NCI-H2196 (cell line): ENCODE data around the gene FAM110C.
A peak's percentile ranks its signal among the peaks of the same experiment; 100 is the strongest.
"Not testable (repeated sequence)": the region's sequence is repeated elsewhere in the genome, so short reads cannot be mapped to it uniquely, and the experiment has no call there.

Experiments
- DNase-seq: peaks from one replicate; lab custom pipeline; 2025; ENCODE audit not compliant: unreplicated experiment; lab: John Stamatoyannopoulos, UW

Gene FAM110C

GRCh38 chr2:46471-47345, at the start of gene FAM110C:
FAM110C (minus strand) TSS chr2:46505; CDS start chr2:46385, 120 bp downstream.
- DNase-seq, result peak; percentile 60

GRCh38 chr2:92326-92725, 46.0 kb upstream of the FAM110C start:
- no peak for DNase-seq

GRCh38 chr2:90645-91312, 44.5 kb upstream of the FAM110C start:
- no peak for DNase-seq

GRCh38 chr2:85761-86160, 39.5 kb upstream of the FAM110C start:
- no peak for DNase-seq

GRCh38 chr2:84121-84520, 37.8 kb upstream of the FAM110C start:
- DNase-seq, result no peak

GRCh38 chr2:80971-81736, 34.8 kb upstream of the FAM110C start:
- DNase-seq, result no peak

- no peak for DNase-seq
Measured at GRCh38 chr2:80378-80777, 34.1 kb upstream of the FAM110C start.

- DNase-seq, result no peak
Measured at GRCh38 chr2:71309-72035, 25.2 kb upstream of the FAM110C start.

GRCh38 chr2:69366-70344, 23.4 kb upstream of the FAM110C start:
- DNase-seq, result no peak

GRCh38 chr2:68637-69036, 22.3 kb upstream of the FAM110C start:
- DNase-seq, result not testable (repeated sequence)

GRCh38 chr2:66853-67252, 20.5 kb upstream of the FAM110C start:
- no peak for DNase-seq

- no peak for DNase-seq
Measured at GRCh38 chr2:65121-65520, 18.8 kb upstream of the FAM110C start.

GRCh38 chr2:55587-56448, 9.5 kb upstream of the FAM110C start:
- DNase-seq, result no peak

- DNase-seq, result no peak
Measured at GRCh38 chr2:51613-52012, 5.3 kb upstream of the FAM110C start.

- no peak for DNase-seq
Measured at GRCh38 chr2:47737-48136, 1.4 kb upstream of the FAM110C start.

GRCh38 chr2:47346-47725, 1.0 kb upstream of the FAM110C start:
- DNase-seq, result no peak

GRCh38 chr2:46131-46470, 204 bp downstream of the FAM110C start:
- DNase-seq, result no peak

- no peak for DNase-seq
Measured at GRCh38 chr2:45342-46130, 769 bp downstream of the FAM110C start.
